Right lobe of liver (tissue), 4 donors: ENCODE data around the gene DMTF1.

Experiments
- CTCF ChIP-seq, 4 donors: fragments of 200-600 bp in 3 of 4; fragments of 450-650 bp in 1 of 4; IDR thresholded peaks; one replicate each; pipeline versions ENCODE4 v1.5.1 to v1.8.0; 2016 to 2022; ENCODE audit warnings: antibody characterized with exemption in 4 of 4, mild to moderate bottlenecking in 2 of 4
- POLR2A ChIP-seq: fragments of 450-650 bp; IDR thresholded peaks from one replicate; pipeline ENCODE4 v1.6.1; 2017; ENCODE audit warnings: antibody characterized with exemption, mild to moderate bottlenecking
- donor health status: DM: no; HTN: no; CAD: no.
- donor health status: DM: no; HTN: no; CAD: no.
- donor health status: DM: no; HTN: yes; CAD: no.

DNA sequence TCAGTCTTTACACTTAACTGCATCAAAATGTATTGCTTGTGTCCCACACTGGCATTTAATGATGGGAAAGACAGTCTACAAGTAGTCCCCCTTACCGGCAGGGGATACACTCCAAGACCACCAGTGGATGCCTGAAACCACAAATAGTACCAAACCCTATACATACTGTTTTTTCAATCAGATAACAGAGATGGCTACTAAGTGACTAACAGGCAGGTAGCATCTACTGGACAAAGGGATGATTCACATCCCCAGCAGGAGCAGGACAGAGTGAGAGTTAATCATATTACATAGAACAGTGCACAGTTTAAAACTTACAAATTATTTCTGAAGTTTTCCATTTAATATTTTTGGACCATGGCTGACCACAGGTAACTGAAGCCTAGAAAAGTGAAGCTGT, 54.1 kb downstream of the DMTF1 start:
- TF ChIP-seq CTCF (IDR thresholded peaks at IDR 0.05) (no peak), POLR2A (no peak)
